Natural killer cell (primary cell): ENCODE results near the gene NOL3. TPM values are rescaled to one million over a fixed set of nuclear protein-coding genes. Genes with fewer than 3 reads are reported as not detected.

Experiments used
- ATAC-seq, 3 donors: fragments of 150-1000 bp in 2 of 3; fragments of 200-7000 bp in 1 of 3; cut with Tn5 transposase; 1 replicate in 1 of 3; 2 replicates in 2 of 3; pipeline ENCODE4 v1.10.0; 2021; ENCODE audit warnings: mild to moderate bottlenecking in 2 of 3, moderate library complexity in 2 of 3
- DNase-seq, 2 donors: peaks; one replicate each; pipeline versions ENCODE4 v3.0.0 to v3.0.0-alpha.2; 2013 to 2021; ENCODE audit warnings: mixed read lengths in 1 of 2
- H3K27ac ChIP-seq: one replicate; pipeline ENCODE4 v1.5.1; 2013; ENCODE audit warnings: mild to moderate bottlenecking, low read length
- H3K27me3 ChIP-seq: one replicate; pipeline ENCODE4 v1.6.1; 2013; ENCODE audit warnings: low read length; ENCODE audit not compliant: control insufficient read depth, insufficient read depth
- H3K36me3 ChIP-seq: one replicate; pipeline ENCODE4 v1.6.1; 2013; ENCODE audit warnings: low read length; ENCODE audit not compliant: control insufficient read depth, insufficient read depth
- H3K4me1 ChIP-seq: one replicate; pipeline ENCODE4 v1.6.1; 2013; ENCODE audit warnings: low read length; ENCODE audit not compliant: control insufficient read depth, insufficient read depth
- H3K4me3 ChIP-seq: one replicate; pipeline ENCODE4 v1.5.1; 2013; ENCODE audit warnings: low read length
- H3K9me3 ChIP-seq: one replicate; pipeline ENCODE4 v1.6.1; 2013; ENCODE audit warnings: low read length; ENCODE audit not compliant: control insufficient read depth, insufficient read depth
- H3K27ac Mint-ChIP-seq, 2 donors: one replicate each; pipeline ENCODE4 v1.8.0; 2022; ENCODE audit warnings: mild to moderate bottlenecking in 2 of 2, mixed read lengths in 2 of 2, moderate library complexity in 1 of 2
- H3K27me3 Mint-ChIP-seq, 2 donors: one replicate each; pipeline ENCODE4 v1.8.0; 2022; ENCODE audit warnings: low read depth in 2 of 2, mixed read lengths in 2 of 2
- H3K36me3 Mint-ChIP-seq: one replicate; pipeline ENCODE4 v1.8.0; 2022; ENCODE audit warnings: mixed read lengths
- H3K4me1 Mint-ChIP-seq, 2 donors: one replicate each; pipeline ENCODE4 v1.8.0; 2022; ENCODE audit warnings: mixed read lengths in 2 of 2
- H3K4me3 Mint-ChIP-seq: one replicate; pipeline ENCODE4 v1.8.0; 2022; ENCODE audit warnings: mild to moderate bottlenecking, moderate library complexity, mixed read lengths
- H3K9me3 Mint-ChIP-seq, 2 donors: one replicate each; pipeline ENCODE4 v1.8.0; 2022; ENCODE audit warnings: mixed read lengths in 2 of 2
- CTCF ChIP-seq: fragments of 200-600 bp; IDR thresholded peaks from one replicate; pipeline ENCODE4 v1.8.0; 2022; ENCODE audit warnings: antibody characterized with exemption
- WGBS: methylation state at CpG from one replicate; pipeline ENCODE4 v1.1.7; 2013; ENCODE audit warnings: missing lambda C conversion rate; ENCODE audit not compliant: insufficient coverage; 5-methylcytosine and 5-hydroxymethylcytosine counted together
- intact Hi-C: fragments of 100-400 bp; cut with micrococcal nuclease; formaldehyde crosslinking; loops from one replicate; pipeline ENCODE4 v1.14.2; 2022
- total RNA-seq, 4 donors: library from RNA; stranded (reverse); fragments of 120-200 nt in 1 of 4; gene quantifications; one replicate each; pipeline versions ENCODE4 v1.2.3 to v1.2.4, GENCODE V29; 2013 to 2022

The NOL3 gene
- total RNA-seq, 3 donors from 2014 or later (not counting 1 experiment from before 2014, with no cell fraction given), result 0.88 to 1.3 (median 1.3) TPM

GRCh38 chr16:67204076-67204475, 33.7 kb downstream of the NOL3 start:
- intact Hi-C loops, result no loop called here
- H3K4me1 ChIP-seq, result no peaks in the 10 kb centered on the region
- DNase-seq (no peak), ATAC-seq (no peak)
- no peak for TF ChIP-seq CTCF
- Mint-ChIP-seq H3K36me3 (no peaks in the 10 kb centered on the region), H3K27me3 (no peaks in the 10 kb centered on the region), H3K9me3 (no peaks in the 10 kb centered on the region), H3K4me1 (peaks cover 4 to 9% of the 10 kb centered on the region in 2 donors), H3K4me3 (no peak overlapping the region), H3K27ac (no peak overlapping the region)
- no peak overlapping the region for H3K27ac ChIP-seq
- H3K27me3 ChIP-seq, result no peaks in the 10 kb centered on the region
- H3K9me3 ChIP-seq, result no peaks in the 10 kb centered on the region
- H3K4me3 ChIP-seq, result no peak overlapping the region
- H3K36me3 ChIP-seq, result peaks cover 28% of the 10 kb centered on the region
- 75% methylated on average over 4 of the region's 4 CpGs for WGBS

- Histone ChIP-seq H3K36me3 (peaks cover 22% of the 10 kb centered on the region), H3K4me1 (no peaks in the 10 kb centered on the region), H3K9me3 (no peaks in the 10 kb centered on the region), H3K27me3 (no peaks in the 10 kb centered on the region), H3K27ac (no peak overlapping the region), H3K4me3 (no peak overlapping the region)
- no peak for TF ChIP-seq CTCF
- WGBS, result 97% methylated on average over 8 of the region's 8 CpGs
- H3K4me3 Mint-ChIP-seq, result no peak overlapping the region
- DNase-seq, result no peak
- H3K27ac Mint-ChIP-seq, result peak overlapping the region in 1 of 2 donors; percentile 19
- intact Hi-C loops, result no loop called here
- no peak for ATAC-seq
- peaks cover 4 to 15% of the 10 kb centered on the region in 2 donors for H3K4me1 Mint-ChIP-seq
- no peaks in the 10 kb centered on the region for H3K36me3 Mint-ChIP-seq
- H3K9me3 Mint-ChIP-seq, result no peaks in the 10 kb centered on the region
- H3K27me3 Mint-ChIP-seq, result no peaks in the 10 kb centered on the region
These were observed 35.9 kb downstream of the NOL3 start for GRCh38 chr16:67206129-67206837.

GRCh38 chr16:67206838-67207248, 36.5 kb downstream of the NOL3 start:
- Histone ChIP-seq H3K27ac (no peak overlapping the region), H3K27me3 (no peaks in the 10 kb centered on the region), H3K4me3 (no peak overlapping the region), H3K9me3 (no peaks in the 10 kb centered on the region), H3K36me3 (peaks cover 16% of the 10 kb centered on the region), H3K4me1 (no peaks in the 10 kb centered on the region)
- Mint-ChIP-seq H3K4me1 (peaks cover 4 to 15% of the 10 kb centered on the region in 2 donors), H3K36me3 (no peaks in the 10 kb centered on the region), H3K27me3 (no peaks in the 10 kb centered on the region), H3K4me3 (no peak overlapping the region), H3K9me3 (no peaks in the 10 kb centered on the region), H3K27ac (no peak overlapping the region)
- no peak for DNase-seq
- no peak for TF ChIP-seq CTCF
- WGBS, result 97% methylated on average over 3 of the region's 3 CpGs
- intact Hi-C loops, result no loop called here
- ATAC-seq, result no peak
